Thyroid gland (tissue), 4 donors: ENCODE results near the gene BEST4.

ENCODE experiments used
- CTCF ChIP-seq, 6 experiments: fragments of 200-600 bp in 3 of 6; fragments of 450-650 bp in 3 of 6; sonication (generic) in 3 of 6; IDR thresholded peaks; one replicate each; pipeline ENCODE4 v1.5.1; 2016 to 2019; ENCODE audit warnings: antibody characterized with exemption in 6 of 6, mild to moderate bottlenecking in 2 of 6, inconsistent platforms in 1 of 6, moderate library complexity in 1 of 6
- POLR2A ChIP-seq, 2 donors: fragments of 450-650 bp; IDR thresholded peaks; one replicate each; pipeline ENCODE4 v1.6.1; 2017; ENCODE audit warnings: antibody characterized with exemption in 2 of 2, mild to moderate bottlenecking in 2 of 2, moderate library complexity in 1 of 2

- TF ChIP-seq POLR2A (IDR thresholded peaks at IDR 0.05) = peak; percentile 75 to 96
- TF ChIP-seq CTCF (IDR thresholded peaks at IDR 0.05) = peak; percentile 54 to 95 (median 90)
These were observed 12.0 kb upstream of the BEST4 start, which contains the start of gene PLK3 for GRCh38 chr1:44799770-44800584.
